GM23248 (cell line): ENCODE data around the gene SCTR.

Experiments
- EZH2 ChIP-seq: fragments of 200-600 bp; sonication (generic); IDR thresholded peaks from 2 replicates; pipeline ENCODE4 v1.6.1; 2018; ENCODE audit warnings: antibody characterized with exemption, mild to moderate bottlenecking; ENCODE audit not compliant: insufficient read depth, poor library complexity, severe bottlenecking
- EZH2phosphoT487 ChIP-seq: fragments of 200-600 bp; sonication (generic); IDR thresholded peaks from 2 replicates; pipeline ENCODE4 v1.6.1; 2018; ENCODE audit warnings: antibody characterized with exemption, moderate library complexity, mild to moderate bottlenecking, low read depth; ENCODE audit not compliant: insufficient read depth

DNA sequence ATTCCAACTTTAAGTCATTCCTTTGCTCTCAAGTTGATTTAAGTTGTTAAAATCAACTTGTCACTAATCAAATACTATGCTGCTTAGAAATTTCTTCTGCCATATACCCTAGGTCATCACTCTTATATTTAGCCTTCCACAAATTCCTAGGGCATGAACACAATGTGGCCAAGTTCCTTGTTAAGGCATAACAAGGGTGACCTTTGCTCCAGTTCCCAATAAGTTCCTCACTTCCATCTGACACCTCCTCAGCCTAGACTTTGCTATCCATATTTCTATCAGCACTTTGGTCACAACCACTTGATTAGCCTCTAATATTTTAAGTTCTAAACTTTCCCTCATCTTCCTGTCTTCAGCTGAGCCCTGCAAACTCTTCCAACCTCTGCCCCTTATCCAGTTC, 102.5 kb downstream of the SCTR start:
- no peak for TF ChIP-seq EZH2
- TF ChIP-seq EZH2phosphoT487, result no peak
